PC-9 (cell line): ENCODE data around the gene MOV10L1. TPM values are rescaled to one million over a fixed set of nuclear protein-coding genes. Genes with fewer than 3 reads are reported as not detected.

Experiments
- BruUV-seq: library from RNA; stranded (reverse); fragments of 400-500 nt; replicated peaks from 2 replicates; lab custom pipeline; 2021; lab: Mats Ljungman, UMichigan
- CTCF ChIA-PET: fragments of 300-600 bp; sonication (Branson Sonifier 250); formaldehyde crosslinking; loops from one replicate; lab custom pipeline; 2022; ENCODE audit warnings: antibody characterized with exemption; lab: Charles Lee
- POLR2A ChIA-PET: fragments of 300-600 bp; sonication (Branson Sonifier 250); formaldehyde crosslinking; loops from one replicate; lab custom pipeline; 2022; ENCODE audit warnings: antibody characterized with exemption; ENCODE audit not compliant: unreplicated experiment; lab: Charles Lee
- DNase-seq, 2 experiments: peaks; one replicate each; pipeline versions ENCODE4 v3.0.0 to v3.0.0-alpha.2; 2015 to 2022; ENCODE audit warnings: mixed read lengths in 1 of 2
- H2AFZ ChIP-seq: fragments of 200-600 bp; sonication (generic); 2 replicates; pipeline ENCODE4 v1.8.1; 2017; ENCODE audit warnings: antibody characterized with exemption
- H3F3A ChIP-seq: fragments of 200-600 bp; sonication (generic); 2 replicates; pipeline ENCODE4 v1.8.1; 2017; ENCODE audit warnings: antibody characterized with exemption, mild to moderate bottlenecking, low read depth; ENCODE audit not compliant: insufficient read depth
- H3K27ac ChIP-seq: fragments of 200-600 bp; sonication (generic); 2 replicates; pipeline ENCODE4 v1.6.1; 2016; ENCODE audit warnings: mixed run types
- H3K27me3 ChIP-seq: fragments of 200-600 bp; sonication (generic); 2 replicates; pipeline ENCODE4 v1.6.1; 2016; ENCODE audit warnings: low read depth, mixed run types; ENCODE audit not compliant: insufficient read depth
- H3K36me3 ChIP-seq: fragments of 200-600 bp; sonication (generic); 2 replicates; pipeline ENCODE4 v1.6.1; 2016; ENCODE audit warnings: low read depth, mixed run types
- H3K4me1 ChIP-seq: fragments of 200-600 bp; sonication (generic); replicated peaks from 2 replicates; pipeline ENCODE4 v1.6.1; 2016; ENCODE audit warnings: mixed run types; ENCODE audit not compliant: insufficient read depth
- H3K4me2 ChIP-seq: fragments of 200-600 bp; sonication (generic); 2 replicates; pipeline ENCODE4 v1.6.1; 2017; ENCODE audit warnings: mixed run types
- H3K4me3 ChIP-seq: fragments of 200-600 bp; sonication (generic); 2 replicates; pipeline ENCODE4 v1.6.1; 2016; ENCODE audit warnings: mixed run types
- H3K79me2 ChIP-seq: fragments of 200-600 bp; sonication (generic); 2 replicates; pipeline ENCODE4 v1.6.1; 2017; ENCODE audit warnings: low read depth, mixed run types
- H3K9me2 ChIP-seq: fragments of 200-600 bp; sonication (generic); 2 replicates; pipeline ENCODE4 v1.8.1; 2017; ENCODE audit warnings: mild to moderate bottlenecking; ENCODE audit not compliant: insufficient read depth
- H3K9me3 ChIP-seq: fragments of 200-600 bp; sonication (generic); 2 replicates; pipeline ENCODE4 v1.8.1; 2016; ENCODE audit warnings: low read depth; ENCODE audit not compliant: insufficient read depth
- H4K20me1 ChIP-seq: fragments of 200-600 bp; sonication (generic); 2 replicates; pipeline ENCODE4 v1.8.1; 2017; ENCODE audit not compliant: insufficient read depth
- EZH2 ChIP-seq: fragments of 200-600 bp; sonication (generic); IDR thresholded peaks from 2 replicates; pipeline ENCODE4 v1.8.0; 2017; ENCODE audit warnings: antibody characterized with exemption, low read depth
- intact Hi-C: fragments of 100-400 bp; cut with micrococcal nuclease; formaldehyde crosslinking; loops from one replicate; pipeline ENCODE4 v1.10.0; 2022; ENCODE audit not compliant: unreplicated experiment
- total RNA-seq: library from RNA; stranded (reverse); gene quantifications from 2 replicates; pipeline ENCODE4 v1.2.3, GENCODE V29; 2021
- TF ChIP-seq, protein P1 (sequence below): fragments of 200-600 bp; sonication (generic); conservative IDR thresholded peaks from 2 replicates; pipeline ENCODE4 v1.6.1; 2017; ENCODE audit warnings: mixed run types, antibody characterized with exemption, mild to moderate bottlenecking, moderate library complexity

MOV10L1 gene
- total RNA-seq, 1 experiment from 2014 or later: not detected

DNA sequence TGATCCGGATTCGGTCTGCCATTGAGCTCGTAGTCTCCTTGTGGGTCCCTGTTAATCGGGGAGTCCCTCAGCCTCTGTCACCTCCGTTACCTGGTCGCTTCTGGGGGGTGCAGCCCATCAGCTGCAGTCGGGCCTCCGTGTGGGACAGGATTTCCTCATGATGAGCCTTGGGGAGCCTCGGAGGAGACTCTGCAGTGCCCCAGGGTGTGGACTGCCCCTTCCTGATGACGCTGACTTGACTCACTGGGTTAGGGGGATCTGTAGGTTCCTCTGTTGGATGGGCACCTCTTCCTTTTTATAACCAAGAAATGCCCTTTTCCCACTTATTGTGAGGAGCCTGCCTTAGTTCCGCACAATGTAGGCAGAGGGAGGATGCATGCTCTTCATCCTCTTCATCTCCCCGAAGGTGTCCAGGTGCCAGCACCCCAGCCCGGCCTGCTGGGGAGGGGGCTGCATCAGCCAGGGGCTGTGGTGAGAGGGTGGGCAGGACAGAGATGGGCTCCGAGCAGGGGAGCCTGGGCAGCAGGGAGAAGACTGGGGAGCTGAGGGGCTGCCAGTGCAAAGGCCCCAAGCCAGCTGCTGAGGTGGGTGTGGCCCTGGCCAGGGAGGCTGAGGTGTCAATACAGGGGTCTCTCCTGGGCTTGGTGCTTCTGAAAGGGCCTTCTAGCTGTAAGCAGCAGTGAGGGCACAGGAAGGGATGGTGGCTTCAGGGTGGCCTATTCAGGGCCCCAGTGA lies 18.2 kb upstream of the MOV10L1 start:
- intact Hi-C loops: no loop called here
- no TSS peak for BruUV-seq
- no peaks in the 10 kb centered on the region for H3F3A ChIP-seq
- no peak overlapping the region for H3K4me2 ChIP-seq
- DNase-seq: no peak
- peaks cover 11% of the 10 kb centered on the region; the same call in 1 of the 2 replicates for H3K27me3 ChIP-seq
- TF ChIP-seq, protein P1, sequence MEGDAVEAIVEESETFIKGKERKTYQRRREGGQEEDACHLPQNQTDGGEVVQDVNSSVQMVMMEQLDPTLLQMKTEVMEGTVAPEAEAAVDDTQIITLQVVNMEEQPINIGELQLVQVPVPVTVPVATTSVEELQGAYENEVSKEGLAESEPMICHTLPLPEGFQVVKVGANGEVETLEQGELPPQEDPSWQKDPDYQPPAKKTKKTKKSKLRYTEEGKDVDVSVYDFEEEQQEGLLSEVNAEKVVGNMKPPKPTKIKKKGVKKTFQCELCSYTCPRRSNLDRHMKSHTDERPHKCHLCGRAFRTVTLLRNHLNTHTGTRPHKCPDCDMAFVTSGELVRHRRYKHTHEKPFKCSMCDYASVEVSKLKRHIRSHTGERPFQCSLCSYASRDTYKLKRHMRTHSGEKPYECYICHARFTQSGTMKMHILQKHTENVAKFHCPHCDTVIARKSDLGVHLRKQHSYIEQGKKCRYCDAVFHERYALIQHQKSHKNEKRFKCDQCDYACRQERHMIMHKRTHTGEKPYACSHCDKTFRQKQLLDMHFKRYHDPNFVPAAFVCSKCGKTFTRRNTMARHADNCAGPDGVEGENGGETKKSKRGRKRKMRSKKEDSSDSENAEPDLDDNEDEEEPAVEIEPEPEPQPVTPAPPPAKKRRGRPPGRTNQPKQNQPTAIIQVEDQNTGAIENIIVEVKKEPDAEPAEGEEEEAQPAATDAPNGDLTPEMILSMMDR: no peak
- TF ChIP-seq EZH2: no peak
- no peaks in the 10 kb centered on the region for H3K79me2 ChIP-seq
- CTCF ChIA-PET: no interaction called here
- no peak overlapping the region for H3K27ac ChIP-seq
- POLR2A ChIA-PET: no interaction called here
- no peaks in the 10 kb centered on the region for H3K9me3 ChIP-seq
- H3K9me2 ChIP-seq: no peaks in the 10 kb centered on the region
- no peaks in the 10 kb centered on the region for H3K4me1 ChIP-seq
- no peak overlapping the region for H3K4me3 ChIP-seq
- H4K20me1 ChIP-seq: no peaks in the 10 kb centered on the region; the same call in 1 of the 2 replicates
- no peaks in the 10 kb centered on the region for H3K36me3 ChIP-seq
- no peak overlapping the region for H2AFZ ChIP-seq

- BruUV-seq: no TSS peak
- Histone ChIP-seq H3K9me3 (no peaks in the 10 kb centered on the region), H3K27me3 (peaks cover 11% of the 10 kb centered on the region; the same call in 1 of the 2 replicates), H3K79me2 (no peaks in the 10 kb centered on the region), H3K9me2 (no peaks in the 10 kb centered on the region), H3K4me1 (no peaks in the 10 kb centered on the region), H3K4me3 (no peak overlapping the region), H3K4me2 (no peak overlapping the region), H3K27ac (no peak overlapping the region), H2AFZ (no peak overlapping the region), H4K20me1 (no peaks in the 10 kb centered on the region; the same call in 1 of the 2 replicates), H3K36me3 (no peaks in the 10 kb centered on the region), H3F3A (no peaks in the 10 kb centered on the region)
- POLR2A ChIA-PET: no interaction called here
- DNase-seq: no peak
- CTCF ChIA-PET: no interaction called here
- intact Hi-C loops: no loop called here
- TF ChIP-seq, protein P1: no peak
- no peak for TF ChIP-seq EZH2
These were observed 17.6 kb upstream of the MOV10L1 start for GRCh38 chr22:50072167-50072555.

DNA sequence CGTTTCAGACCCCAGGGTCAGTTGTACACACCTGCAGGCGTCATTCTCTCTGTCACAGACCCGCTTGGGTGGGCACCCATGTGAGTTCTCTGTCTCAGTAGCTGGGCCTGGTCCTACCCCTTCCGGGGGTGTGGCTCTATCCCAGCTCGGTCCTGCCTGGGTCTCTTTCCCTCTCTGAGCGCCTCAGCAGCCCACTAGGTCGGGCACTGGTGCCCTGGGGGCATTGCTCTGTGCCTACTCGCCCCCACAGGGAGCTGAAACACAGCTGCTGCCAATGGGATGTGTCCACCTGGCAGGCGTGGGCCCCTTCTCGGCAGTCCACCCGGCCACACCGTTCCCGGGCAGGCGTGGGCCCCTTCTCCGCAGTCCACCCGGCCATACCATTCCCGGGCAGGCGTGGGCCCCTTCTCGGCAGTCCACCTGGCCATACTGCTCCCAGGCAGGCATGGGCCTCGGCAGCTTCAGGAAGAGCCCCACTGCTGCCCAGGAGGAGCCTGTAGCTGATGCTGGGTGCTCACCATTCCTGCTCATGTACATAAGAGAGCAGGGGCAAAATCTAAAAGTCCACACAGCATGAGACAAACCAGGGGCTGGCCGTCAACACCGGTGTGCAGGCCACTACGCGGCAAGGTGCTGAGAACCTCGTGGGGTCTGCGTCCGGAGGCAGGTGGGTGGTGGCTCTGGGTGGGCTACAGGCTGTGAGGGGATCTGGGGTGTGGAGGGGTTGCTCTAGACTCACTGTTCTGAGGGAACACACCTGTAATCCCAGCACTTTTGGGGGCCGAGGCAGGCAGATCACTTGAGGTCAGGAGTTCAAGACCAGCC lies 16.9 kb upstream of the MOV10L1 start:
- no peaks in the 10 kb centered on the region for H3K4me1 ChIP-seq
- no peak for DNase-seq
- H3K36me3 ChIP-seq: no peaks in the 10 kb centered on the region
- intact Hi-C loops: no loop called here
- no peak overlapping the region for H3K27ac ChIP-seq
- no peak overlapping the region for H3K4me3 ChIP-seq
- H2AFZ ChIP-seq: no peak overlapping the region
- no peaks in the 10 kb centered on the region for H3K79me2 ChIP-seq
- no peaks in the 10 kb centered on the region for H3K9me2 ChIP-seq
- no TSS peak for BruUV-seq
- no peak for TF ChIP-seq EZH2
- TF ChIP-seq, protein P1: no peak
- H3K4me2 ChIP-seq: no peak overlapping the region
- H3K9me3 ChIP-seq: no peaks in the 10 kb centered on the region
- H4K20me1 ChIP-seq: no peaks in the 10 kb centered on the region; the same call in 1 of the 2 replicates
- ChIA-PET POLR2A (no interaction called here), CTCF (no interaction called here)
- H3F3A ChIP-seq: no peaks in the 10 kb centered on the region
- H3K27me3 ChIP-seq: peaks cover 8% of the 10 kb centered on the region; the same call in 1 of the 2 replicates
